GM18909 (cell line): ENCODE measurements around the gene POLR2C.

Source experiments
- ATAC-seq: cut with Tn5 transposase; IDR thresholded peaks from one replicate; pipeline ENCODE4 v1.9.1; 2021; ENCODE audit warnings: mild to moderate bottlenecking; ENCODE audit not compliant: unreplicated experiment, poor library complexity

Gene POLR2C

DNA sequence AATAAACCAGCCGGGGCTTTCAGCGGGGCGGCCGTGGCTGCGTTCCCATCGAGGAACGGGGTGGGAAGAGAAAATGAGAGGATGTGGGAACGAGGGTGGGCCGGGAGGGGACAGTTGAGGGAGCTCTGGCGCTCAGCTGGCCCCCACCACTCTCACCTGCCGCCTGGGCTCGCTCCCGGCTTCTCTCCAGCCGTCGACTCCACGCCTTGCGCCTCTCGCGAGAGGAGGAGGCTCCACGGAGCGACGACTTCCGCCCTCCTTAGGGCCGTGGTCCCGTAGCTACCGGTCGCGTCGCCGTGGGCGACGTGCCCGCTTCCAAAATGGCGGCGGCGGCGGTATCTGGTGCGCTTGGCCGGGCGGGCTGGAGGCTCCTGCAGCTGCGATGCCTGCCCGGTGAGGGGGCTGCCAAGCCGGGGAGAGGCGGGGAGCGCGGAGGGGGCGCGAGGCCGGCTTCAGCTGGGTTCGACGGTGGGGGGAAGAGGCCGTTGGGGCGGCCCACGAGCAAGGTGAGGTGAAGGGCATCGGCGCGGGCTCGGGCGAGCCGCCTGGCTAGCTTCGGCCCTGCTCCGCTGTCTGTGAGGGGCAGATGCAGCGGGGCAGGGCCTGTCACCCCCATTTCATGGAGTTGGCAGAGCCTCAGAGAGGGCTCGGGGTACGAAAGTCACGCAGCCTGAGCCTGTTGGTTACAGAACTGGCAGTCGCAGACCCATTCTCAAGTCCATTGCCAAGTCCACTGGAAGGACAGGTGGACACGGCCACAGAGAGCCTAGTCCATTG, 15.1 kb upstream of the POLR2C start, which contains the start of the genes CIAPIN1 and COQ9:
TSS of gene CIAPIN1 (minus strand) at position 200 of the 777 bp plus-strand sequence. CDS start 6,457 bp downstream, outside the sequence.
TSS of gene COQ9 (plus strand) at position 294 of the 777 bp plus-strand sequence. CDS start at position 321, 27 bp downstream.
- ATAC-seq, result peak; percentile 98

DNA sequence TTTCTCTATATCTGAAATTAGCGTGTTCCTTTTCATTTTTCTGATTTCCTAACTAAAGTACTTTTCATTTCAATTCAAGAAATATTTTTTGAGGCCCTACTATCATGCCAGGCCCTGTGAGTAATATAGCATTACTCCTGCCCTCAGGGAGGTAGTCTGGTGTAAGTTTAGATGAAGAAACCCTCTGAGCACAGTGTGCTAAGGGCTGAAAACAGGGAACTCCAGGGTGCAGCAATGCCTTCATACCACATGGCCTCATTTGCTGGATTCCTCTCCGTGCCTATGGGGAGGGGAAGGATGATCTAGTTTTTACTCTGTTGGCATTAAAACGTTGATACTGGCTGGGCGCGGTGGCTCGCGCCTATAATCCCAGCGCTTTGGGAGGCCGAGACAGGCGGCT, 10.5 kb upstream of the POLR2C start:
- no peak for ATAC-seq

DNA sequence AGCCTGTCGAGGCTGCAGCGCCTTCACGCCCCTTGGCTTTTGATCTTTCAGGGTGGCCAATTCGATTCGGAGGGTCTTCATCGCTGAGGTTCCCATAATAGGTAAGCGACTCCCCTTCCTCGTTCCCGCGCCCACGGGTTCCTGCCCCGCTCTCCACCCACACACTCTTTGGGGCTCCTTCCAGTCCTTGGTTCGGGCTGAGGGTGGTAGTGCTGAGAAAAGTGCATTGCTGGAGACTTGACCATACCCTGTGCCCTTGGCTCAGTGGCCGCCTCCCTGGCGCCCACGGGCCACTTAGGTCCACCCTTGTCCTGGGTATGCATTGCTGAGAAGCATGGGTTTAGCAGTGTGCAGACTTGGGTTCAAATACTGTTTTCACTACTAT, 491 bp downstream of the POLR2C start:
- peak; percentile 18 for ATAC-seq

DNA sequence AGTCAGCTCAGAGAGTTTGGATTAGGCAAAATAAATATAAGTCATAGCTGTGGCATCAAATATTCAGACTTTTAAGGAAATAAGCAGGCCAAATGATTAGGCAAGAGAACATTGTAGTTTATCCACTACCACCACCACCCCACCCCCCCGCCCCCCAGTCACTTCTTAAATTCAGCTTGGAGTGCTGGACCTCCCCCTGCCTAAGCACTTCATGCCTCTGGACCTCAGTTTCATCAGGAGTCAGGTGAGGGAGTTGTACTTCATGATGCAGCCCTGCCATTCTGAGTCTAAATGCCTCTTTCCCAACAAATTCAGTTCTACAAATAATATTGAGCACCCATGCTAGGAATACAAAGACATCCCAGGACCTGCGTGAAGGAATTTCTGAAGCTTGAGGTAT, 2.0 kb downstream of the POLR2C start:
- ATAC-seq, result no peak

DNA sequence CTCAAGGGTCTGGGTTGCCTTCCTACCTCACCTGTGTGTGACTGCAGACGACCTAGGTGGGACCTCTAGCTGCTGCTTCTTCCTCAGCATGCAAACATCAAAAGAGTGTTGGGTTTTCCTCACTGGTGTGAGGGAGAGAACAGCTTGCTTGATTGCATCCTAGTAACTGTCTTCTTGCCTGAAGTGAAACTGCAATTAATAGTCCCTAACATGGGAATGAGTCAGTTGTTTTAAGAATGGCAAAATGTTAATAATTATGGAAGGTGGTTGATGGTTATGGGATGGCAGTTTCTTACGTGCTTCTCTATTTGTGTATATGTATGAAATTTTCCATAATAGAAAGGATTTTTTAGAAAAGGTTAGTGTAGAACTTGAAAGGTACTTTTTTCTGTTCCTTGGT, 5.9 kb downstream of the POLR2C start:
- ATAC-seq, result no peak

DNA sequence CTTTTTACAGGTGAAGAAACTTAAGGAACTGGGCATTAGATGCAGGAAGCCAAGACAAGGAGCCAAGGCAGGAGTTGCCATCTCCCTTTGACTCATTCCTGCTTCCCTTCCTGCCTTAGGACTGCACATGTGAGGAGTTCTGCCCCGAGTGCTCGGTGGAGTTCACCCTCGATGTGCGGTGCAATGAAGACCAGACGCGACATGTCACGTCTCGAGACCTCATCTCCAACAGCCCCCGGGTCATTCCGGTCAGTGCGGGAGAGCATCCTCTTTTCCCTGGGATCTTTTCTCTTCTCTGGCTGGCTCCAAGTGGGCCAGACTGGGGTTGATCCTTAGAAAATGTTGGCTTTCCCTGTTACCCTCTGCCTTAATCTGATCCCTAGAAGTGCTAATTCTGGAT, 6.6 kb downstream of the POLR2C start:
- no peak for ATAC-seq

DNA sequence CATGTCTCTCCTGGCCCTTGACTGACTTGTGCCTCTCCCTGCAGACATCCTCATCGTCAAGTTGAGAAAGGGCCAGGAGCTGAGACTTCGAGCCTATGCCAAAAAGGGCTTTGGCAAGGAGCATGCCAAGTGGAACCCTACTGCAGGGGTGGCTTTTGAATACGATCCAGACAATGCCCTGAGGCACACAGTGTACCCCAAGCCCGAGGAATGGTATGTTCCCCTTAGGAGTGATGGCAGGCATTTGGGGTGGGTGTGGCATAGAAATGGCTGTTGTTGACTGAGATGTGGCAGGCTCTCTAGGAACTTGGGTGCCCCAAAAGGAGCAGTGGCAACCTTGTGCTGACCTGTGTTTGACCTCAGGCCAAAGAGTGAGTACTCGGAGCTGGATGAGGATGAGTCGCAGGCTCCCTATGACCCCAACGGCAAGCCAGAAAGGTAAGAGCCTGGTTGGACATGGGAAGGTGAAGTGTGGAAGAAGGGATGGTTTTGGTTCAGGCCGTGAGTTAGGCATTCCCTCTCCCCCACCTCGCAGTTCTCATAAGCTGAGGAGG, 7.5 kb downstream of the POLR2C start:
- no peak for ATAC-seq

DNA sequence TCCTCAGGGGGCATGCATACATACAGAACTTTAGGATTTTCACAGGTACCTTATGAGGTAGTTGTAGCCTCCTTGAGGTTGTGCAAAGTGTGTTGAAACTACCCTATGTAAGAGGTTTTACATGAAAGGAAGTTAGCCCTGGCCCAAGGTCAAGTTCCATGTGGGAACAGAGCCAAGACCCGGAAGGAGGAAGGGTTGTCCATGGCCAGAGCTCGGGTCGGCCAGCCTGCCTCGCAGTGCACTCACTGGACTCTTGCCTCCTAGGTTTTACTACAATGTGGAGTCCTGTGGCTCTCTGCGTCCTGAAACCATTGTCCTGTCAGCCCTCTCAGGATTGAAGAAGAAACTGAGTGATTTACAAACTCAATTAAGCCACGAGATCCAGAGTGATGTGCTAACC, 8.2 kb downstream of the POLR2C start:
- ATAC-seq, result no peak

DNA sequence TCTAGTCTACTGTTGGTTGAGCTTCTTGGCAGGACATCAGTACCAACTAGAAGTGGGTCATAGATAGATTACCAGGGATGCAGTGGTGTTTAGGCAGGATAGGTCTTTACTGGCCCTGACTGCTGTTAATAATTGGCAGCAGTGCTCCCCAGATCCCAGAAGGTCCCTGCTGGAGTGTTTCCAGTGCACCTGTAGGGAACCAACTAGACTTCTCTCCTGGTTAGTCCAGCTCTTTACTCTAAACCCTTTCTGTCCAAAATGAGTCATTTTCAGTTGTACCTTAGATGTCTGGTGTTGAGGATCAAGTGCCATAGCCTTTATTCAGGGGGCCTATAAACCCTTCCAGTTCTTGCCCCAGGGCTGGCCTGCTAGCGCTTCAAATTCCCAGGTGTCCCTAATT, 8.7 kb downstream of the POLR2C start:
- no peak for ATAC-seq

DNA sequence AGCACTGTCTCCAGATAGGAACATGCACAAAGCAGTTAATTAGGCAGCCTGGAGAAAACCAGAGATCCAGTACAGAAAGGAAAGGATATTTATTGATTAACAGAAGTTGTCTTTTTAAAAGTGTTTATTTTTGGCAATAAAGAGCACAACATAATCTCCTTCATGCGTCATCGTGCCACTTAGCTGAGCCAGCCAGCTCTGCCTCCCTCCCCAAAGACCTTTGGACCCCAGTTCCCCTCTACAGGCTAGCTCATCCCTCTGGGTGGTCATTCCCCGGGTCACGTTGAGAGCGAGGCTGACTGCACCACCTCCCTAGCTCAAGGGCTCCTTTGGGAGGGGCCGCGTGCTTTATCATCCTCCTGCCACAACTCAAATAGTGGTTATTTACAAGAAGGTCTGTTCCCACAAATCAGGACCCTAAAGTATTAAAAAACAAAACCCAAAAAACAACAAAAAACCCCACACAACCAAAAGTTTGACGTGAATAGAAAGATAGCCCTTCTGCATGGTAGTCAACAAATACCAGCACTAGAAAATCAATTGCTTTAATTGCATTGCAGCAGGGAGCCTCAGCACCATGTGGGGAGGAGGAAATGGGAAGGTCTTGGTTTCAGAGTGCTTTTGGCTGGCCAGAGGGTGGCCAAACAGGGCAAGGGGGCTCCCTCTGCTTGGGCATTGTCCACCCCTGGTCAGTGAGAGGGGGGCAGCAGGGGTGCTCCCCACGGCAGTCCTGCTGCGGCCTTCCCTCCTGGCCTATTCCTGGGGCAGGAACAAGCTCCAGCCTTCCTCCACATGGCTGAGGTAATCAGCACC, 9.6 kb downstream of the POLR2C start:
- ATAC-seq, result no peak

DNA sequence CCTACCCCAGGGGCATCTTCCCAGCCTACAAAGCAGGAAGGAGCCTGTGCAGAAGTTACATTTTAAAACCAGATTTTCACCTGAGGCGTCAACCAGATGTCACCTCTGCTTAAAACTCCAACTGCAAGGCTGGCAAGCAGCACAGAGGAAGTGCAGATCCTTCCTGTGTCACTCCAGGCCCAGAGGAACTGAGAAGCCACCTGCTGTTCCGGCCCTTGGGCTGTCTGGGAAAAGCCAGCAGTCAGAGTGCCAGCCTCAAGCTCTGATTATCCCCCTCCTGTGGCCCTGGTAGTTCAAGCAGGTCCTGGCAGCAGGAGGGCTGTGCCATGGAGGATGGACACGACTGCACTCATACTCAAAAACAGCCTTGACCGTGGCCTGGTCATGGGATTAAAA, 10.2 kb downstream of the POLR2C start:
- ATAC-seq, result no peak

DNA sequence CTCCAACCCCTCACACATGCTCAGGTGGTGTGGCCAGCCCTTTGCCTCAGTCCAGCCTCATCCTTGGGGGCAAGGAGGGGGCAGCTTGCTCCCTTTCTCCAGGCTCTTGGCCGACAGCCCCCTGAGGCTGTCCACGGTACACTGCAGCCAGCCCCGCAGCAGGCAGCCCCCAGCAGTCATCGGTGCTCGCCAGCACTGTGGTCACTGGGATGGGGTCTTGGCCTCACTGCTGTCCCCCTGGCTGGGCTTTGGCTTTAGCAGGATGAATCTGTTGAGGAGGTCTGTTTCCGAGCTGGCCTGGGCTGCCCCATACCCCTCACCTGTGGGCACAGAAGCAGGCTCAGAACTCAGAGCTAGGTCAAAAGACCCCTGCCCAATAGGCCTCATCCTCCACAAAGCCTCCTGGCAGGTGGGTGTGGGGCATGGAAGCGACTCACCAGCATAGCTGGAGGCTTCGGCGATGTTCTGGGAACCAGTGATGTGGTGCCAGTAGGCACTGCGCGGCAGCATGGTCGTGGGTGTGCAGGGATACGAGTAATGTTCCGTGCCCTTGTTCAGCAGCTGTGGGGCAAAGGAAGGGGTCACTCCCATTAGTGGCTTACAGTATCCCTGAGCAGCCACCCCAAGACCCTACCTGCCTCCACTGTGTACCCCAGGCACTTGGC, 10.8 kb downstream of the POLR2C start:
- ATAC-seq, result no peak

DNA sequence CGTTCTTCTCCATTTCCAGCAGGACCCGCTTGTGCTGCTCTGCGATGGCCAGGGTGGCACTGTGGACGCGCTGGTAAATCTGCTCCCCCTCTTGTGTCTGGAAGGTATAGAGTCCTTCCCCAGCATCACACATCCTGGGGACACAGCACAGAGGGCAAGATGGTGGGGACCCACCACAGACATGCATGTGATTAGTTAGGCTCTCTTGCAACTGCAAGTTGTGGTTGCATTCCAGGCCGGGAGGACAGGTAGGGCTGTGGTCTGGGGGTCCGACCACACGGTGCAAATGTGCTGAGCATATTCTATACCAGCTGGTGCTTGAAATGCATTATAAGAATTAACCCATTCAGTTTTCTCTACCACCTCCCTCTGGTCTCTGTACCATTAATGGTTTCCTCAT, 11.4 kb downstream of the POLR2C start:
- ATAC-seq, result no peak

DNA sequence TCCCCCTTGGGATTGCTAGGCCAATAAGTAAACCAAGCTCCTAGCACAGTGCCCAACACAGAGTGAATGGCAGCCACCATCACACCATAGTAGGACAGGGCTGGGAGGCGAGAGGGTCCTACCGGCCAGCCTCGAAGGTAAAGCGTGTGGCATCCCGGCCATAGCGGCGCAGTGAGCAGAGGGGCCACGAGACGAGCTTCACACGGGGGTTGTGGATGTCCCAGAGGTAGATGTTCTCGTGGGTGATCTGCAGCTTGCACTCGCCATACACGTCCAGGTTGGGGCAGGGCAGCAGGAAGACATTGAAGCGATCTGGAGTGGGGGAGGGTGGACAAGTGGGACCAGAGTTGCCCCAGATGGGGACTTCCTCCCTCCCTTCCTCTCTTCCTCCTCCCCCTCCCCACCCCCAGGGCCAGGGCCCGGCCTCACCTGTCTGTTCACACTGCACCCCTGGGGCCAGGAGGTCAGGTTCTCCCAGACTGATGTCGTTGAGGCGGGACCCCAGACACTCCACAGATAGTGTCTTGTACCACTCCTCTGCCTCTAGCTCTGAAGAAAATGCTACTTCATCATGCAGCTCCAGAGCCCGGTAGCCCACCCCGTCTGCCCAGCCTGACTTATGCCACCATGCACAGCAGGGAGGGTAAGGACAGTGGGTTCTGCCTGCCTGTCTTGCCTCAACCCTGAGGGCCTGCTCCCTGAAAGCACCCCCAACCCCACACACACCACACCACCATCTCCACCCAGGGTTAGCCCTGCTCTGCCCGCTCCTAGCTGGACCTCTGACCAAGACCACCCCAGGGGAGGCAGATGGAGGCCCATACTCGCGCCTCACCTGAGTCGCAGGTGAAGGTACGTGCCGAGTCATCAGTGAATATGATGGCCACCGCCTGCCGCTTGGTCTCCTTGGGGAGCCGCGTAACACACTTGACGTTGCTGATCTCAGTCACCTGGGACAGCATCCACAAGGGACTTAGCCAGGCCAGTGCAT, 12.5 kb downstream of the POLR2C start:
- no peak for ATAC-seq

DNA sequence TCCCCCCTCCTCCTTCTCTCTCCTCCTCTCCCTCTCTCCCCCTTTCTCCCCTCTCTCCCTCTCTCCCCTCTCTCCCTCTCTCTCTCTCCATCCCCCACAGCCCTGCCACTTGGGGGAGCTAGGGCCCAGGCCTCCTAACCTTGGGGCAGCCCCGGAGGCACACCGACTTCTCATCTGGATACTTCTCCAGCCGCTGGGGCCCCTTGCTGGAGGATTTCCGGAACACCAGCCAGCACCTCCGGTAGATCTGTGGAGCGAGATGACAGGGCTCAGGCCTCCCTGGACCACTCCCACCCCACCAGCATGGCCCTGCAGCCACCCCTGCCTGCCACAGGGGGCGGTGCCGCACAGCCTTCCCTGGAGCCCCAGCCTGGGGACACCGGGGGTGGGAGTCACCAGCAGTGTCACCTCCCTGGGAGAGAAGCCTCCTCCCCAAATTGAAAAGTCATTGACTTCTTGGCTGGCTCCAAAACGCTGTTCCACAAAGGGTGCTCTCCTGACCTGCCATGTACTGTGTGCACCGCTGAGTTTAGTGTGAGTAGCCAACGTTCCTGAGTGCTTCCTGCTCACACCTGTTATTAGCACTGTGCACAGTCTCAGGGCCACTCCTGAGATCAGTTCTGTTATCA, 13.3 kb downstream of the POLR2C start:
- peak; percentile 91 for ATAC-seq

DNA sequence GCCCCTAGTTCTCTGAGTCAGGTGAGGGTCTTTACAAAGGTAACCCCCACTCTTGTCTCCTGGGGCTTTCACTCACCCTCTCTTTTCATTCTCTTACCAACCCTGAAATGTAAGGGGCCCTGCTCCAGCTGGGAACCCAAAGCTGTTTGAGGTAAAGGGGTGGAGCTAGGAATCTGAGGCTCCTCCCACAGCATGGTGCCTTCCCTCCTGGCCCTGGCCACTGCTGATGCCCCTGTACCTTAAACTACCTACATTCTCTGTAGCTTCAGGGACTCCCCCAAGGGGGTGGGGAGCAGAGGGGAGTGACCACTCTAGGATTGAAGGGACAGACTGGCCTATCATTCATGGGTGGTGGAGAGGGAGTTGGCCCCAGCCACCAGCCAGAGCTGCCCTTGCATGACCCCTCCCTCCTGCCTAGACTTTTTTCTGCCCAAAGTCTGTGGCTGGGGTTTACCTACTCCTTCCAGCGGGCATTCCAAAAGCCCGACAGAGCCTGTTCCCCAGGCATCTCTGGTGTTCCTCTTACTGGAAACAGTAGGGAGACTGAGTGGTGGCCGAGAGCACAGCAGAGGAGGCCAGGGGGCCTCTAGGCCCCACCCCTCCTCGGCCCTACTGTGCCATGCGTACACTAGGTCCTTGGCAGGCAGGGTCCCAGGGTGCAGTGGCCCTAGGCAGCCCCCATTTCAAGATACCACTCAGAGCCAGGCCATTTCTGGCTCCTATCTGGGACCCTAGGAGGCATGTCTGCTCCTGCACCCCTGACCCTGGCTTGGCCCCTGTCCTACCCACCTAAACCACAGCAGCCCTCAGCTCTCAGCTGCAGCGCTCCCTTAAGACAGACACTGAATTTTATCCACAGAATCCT, 14.3 kb downstream of the POLR2C start:
- ATAC-seq, result no peak

DNA sequence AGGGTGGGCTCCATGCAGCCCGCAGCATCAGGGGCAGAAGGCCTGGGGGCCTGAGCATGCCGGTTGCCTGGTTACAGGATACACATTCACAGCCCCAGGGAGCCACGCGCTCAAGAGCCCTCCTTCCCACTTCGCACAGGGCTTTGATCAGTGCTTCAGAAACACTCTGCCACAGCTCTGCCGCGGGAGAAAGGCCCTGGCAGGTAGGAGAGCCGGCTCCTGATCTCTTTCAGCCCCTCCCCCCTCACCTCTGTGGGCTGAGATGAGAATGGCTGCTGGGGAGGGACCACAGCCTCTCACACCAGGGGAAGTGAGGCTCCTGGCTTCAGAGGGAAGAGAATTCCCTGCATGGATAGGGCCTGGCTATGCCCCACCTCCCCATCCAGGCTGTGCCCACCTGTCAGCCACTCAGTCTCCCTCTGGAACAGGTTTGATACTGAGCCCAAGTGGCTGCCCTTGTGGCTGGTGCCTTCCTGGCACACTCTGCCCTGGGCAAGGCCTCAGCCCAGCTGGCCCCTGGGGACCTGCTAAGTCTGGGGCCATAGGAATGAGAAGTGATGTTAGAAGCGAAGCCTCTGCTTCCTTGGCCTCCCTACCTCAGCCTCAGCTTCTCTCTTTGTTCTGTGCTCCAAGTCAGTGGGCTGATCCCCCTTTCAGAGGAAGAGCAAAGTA, 15.2 kb downstream of the POLR2C start:
- ATAC-seq, result no peak
